Vagina (tissue), 2 donors: ENCODE results near the gene IL32.

Experiments
- CTCF ChIP-seq, 3 experiments: fragments of 450-650 bp in 2 of 3; fragments of 200-600 bp in 1 of 3; sonication (generic) in 1 of 3; IDR thresholded peaks; one replicate each; pipeline ENCODE4 v1.5.1; 2017 to 2019; ENCODE audit warnings: antibody characterized with exemption in 3 of 3, mild to moderate bottlenecking in 2 of 3, moderate library complexity in 2 of 3
- POLR2A ChIP-seq, 2 donors: fragments of 450-650 bp; IDR thresholded peaks; one replicate each; pipeline ENCODE4 v1.6.1; 2017; ENCODE audit warnings: antibody characterized with exemption in 2 of 2, mild to moderate bottlenecking in 2 of 2, moderate library complexity in 2 of 2

GRCh38 chr16:3097266-3097665 lies 31.8 kb downstream of the IL32 start:
- TF ChIP-seq CTCF (IDR thresholded peaks at IDR 0.05) (no peak), POLR2A (IDR thresholded peaks at IDR 0.05) (no peak)
